NT2/D1 (cell line): ENCODE results near the gene CANX.
"Not testable (repeated sequence)": the region's sequence is repeated elsewhere in the genome, so short reads cannot be mapped to it uniquely, and the experiment has no call there.

Experiments used
- DNase-seq: peaks from one replicate; pipeline ENCODE4 v3.0.0-alpha.2; 2011; ENCODE audit warnings: low read depth, low spot score
- H3K27me3 ChIP-seq: 2 replicates; pipeline ENCODE4 v1.6.0; 2011; ENCODE audit warnings: mild to moderate bottlenecking; ENCODE audit not compliant: insufficient read length, insufficient read depth
- H3K36me3 ChIP-seq: 2 replicates; pipeline ENCODE4 v1.6.1; 2011; ENCODE audit warnings: mild to moderate bottlenecking, low read length, mixed read lengths; ENCODE audit not compliant: insufficient read depth, insufficient read length
- H3K4me1 ChIP-seq: 2 replicates; pipeline ENCODE4 v1.5.1; 2011; ENCODE audit not compliant: insufficient read depth, insufficient read length
- H3K4me3 ChIP-seq: 2 replicates; pipeline ENCODE4 v1.5.1; 2011; ENCODE audit warnings: low read depth; ENCODE audit not compliant: insufficient read length
- H3K9ac ChIP-seq: 2 replicates; pipeline ENCODE4 v1.6.0; 2011; ENCODE audit warnings: low read depth; ENCODE audit not compliant: insufficient read length
- H3K9me3 ChIP-seq: 2 replicates; pipeline ENCODE4 v1.5.1; 2011; ENCODE audit warnings: mild to moderate bottlenecking, low read length; ENCODE audit not compliant: insufficient read depth
- SUZ12 ChIP-seq: IDR thresholded peaks from 2 replicates; pipeline ENCODE4 v1.6.1; 2011; ENCODE audit not compliant: insufficient read length, insufficient read depth; ENCODE audit errors: extremely low read depth
- YY1 ChIP-seq: IDR thresholded peaks from 2 replicates; pipeline ENCODE4 v1.6.1; 2011; ENCODE audit not compliant: insufficient read length, insufficient read depth
- ZNF274 ChIP-seq: IDR thresholded peaks from 2 replicates; pipeline ENCODE4 v1.6.1; 2011; ENCODE audit warnings: mild to moderate bottlenecking, low read depth, low read length

Gene CANX

DNA sequence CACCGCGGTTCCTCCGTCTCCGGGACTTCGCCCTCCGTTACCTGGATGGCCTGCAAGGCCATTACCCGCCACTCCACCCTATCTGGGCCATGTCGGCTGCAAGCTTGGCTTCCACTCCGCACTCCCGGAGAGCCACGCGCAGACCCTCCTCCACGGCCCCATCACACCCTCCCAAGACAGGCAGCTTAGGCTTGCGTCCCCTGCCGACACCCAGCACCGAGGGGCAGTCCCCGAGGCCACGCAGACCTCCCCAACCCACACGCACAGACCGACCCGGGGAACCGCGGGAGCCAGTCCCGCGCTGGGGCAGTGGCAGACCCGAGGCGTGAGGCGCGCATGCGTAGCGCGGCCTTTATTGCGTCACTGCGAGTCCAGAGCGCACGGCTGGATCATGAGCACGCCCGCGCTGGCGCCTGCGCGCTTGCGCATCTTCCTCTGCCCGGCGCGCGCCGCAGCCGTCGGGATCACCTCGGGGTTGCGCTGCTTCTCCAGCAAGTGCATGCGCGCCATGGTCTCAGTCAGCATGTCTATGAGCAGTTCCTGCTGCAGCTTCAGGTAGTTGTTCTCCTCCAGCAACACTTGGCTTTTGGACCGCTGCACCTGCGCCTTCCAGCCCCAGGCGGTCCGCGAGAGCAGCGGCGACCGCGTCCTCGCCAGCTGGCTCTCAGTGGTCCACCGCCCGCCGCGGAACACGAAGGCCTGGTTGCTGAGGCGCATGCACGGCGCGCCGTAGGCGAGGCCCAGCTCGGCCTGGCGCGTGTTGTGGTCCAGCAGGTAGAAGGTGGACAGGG lies 20.3 kb upstream of the CANX start:
- no peaks in the 10 kb centered on the region for H3K4me1 ChIP-seq
- peak overlapping the region; percentile 91 for H3K4me3 ChIP-seq
- H3K9ac ChIP-seq: peak overlapping the region; percentile 99
- peak; percentile 87 for DNase-seq
- TF ChIP-seq ZNF274: no peak
- TF ChIP-seq SUZ12: no peak
- no peaks in the 10 kb centered on the region for H3K27me3 ChIP-seq
- no peaks in the 10 kb centered on the region for H3K9me3 ChIP-seq
- peaks cover 8% of the 10 kb centered on the region for H3K36me3 ChIP-seq

GRCh38 chr5:179679014-179679674 lies 19.6 kb upstream of the CANX start:
- DNase-seq: peak; percentile 36

DNA sequence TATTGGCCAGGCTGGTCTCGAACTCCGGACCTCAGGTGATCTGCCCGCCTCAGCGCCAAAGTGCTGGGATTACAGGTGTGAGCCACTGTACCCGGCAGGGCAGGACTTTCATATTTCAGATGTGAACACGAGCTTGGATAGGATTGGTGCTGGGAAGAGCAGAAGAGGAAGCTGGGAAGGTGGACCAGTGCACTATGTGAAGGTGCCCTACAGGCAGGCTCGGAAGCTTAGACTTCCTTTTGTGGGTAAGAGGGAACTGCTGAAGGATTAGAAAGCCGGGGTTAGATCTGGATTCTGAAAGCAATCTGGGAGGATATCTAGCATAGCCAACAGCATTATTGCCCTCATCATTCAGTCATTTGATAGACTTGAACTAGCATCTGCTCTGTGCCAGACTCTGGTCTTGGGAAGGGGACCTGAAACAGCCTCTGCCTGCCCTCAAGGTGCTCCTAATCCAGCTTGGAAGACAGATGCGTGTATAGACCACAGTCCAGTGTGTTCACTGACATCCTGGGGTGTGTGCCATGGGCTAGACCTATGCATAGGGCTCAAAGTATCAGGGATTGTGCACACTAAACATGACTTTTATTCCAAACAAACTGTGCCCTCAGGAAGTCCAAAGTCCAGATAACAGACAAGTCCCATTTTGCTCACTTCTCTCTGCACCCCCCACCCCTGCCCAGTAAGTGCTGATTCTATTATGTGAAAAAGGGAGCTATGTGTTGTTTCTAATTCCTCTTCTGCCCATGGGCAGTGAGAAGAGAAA lies 18.6 kb upstream of the CANX start:
- H3K36me3 ChIP-seq: peaks cover 6% of the 10 kb centered on the region
- H3K9ac ChIP-seq: no peak overlapping the region
- H3K4me1 ChIP-seq: no peaks in the 10 kb centered on the region
- no peaks in the 10 kb centered on the region for H3K9me3 ChIP-seq
- H3K27me3 ChIP-seq: no peaks in the 10 kb centered on the region
- TF ChIP-seq YY1 (no peak), SUZ12 (no peak), ZNF274 (no peak)
- no peak overlapping the region for H3K4me3 ChIP-seq
- no peak for DNase-seq

More at GRCh38 chr5:179679014-179679674, 19.6 kb upstream of the CANX start:
- TF ChIP-seq ZNF274 (no peak), YY1 (no peak), SUZ12 (no peak)
- no peaks in the 10 kb centered on the region for H3K4me1 ChIP-seq
- no peaks in the 10 kb centered on the region for H3K9me3 ChIP-seq
- peak overlapping the region; percentile 99 for H3K9ac ChIP-seq
- no peaks in the 10 kb centered on the region for H3K27me3 ChIP-seq
- H3K4me3 ChIP-seq: peak overlapping the region; percentile 91
- peaks cover 8% of the 10 kb centered on the region for H3K36me3 ChIP-seq

DNA sequence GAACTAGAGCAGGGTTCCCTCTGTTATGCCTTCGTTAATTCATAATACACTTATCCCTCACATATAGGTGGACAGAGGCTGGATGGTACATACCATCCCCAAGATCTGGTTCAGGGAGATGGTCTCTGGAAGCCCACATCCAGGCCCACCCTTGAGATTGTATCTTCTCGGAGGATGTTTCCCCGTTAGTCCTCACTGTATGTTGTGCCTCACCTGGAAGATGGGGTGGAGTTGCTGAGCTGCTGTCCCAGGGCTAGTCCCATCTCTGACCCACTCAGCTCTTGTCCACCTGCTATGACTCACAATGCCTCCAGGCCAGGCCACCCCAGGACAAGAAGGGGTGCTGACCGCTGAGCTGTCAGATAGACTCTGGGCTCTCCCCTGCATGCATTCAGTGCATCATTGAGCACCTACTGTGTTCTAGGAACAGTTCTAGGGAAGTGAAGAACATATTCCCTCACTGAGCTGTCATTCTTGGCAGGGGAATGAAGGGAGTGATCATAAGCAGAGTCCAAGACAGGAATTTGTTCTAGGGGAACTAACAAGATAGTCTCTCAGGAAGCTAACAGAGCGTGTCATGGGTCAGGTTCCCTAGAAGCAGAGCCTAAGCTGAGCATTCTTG lies 17.9 kb upstream of the CANX start, which contains the start of gene CBY3:
TSS of gene CBY3 (minus strand) at position 255 of the 622 bp plus-strand sequence. CDS start at position 139, 116 bp downstream.
- TF ChIP-seq YY1: no peak
- no peak for TF ChIP-seq SUZ12
- no peak for TF ChIP-seq ZNF274
- Histone ChIP-seq H3K36me3 (peaks cover 5% of the 10 kb centered on the region), H3K4me3 (no peak within 1 kb of the TSS), H3K9me3 (no peaks in the 10 kb centered on the region), H3K27me3 (no peaks in the 10 kb centered on the region), H3K4me1 (no peaks in the 10 kb centered on the region), H3K9ac (no peak within 1 kb of the TSS)
- DNase-seq: no peak

- not testable (repeated sequence) for H3K4me1 ChIP-seq, DNase-seq, H3K27me3 ChIP-seq, H3K4me3 ChIP-seq, H3K36me3 ChIP-seq, H3K9me3 ChIP-seq, H3K9ac ChIP-seq
Observed at GRCh38 chr5:179689212-179689611, 9.6 kb upstream of the CANX start.

GRCh38 chr5:179694561-179694960 lies 4.2 kb upstream of the CANX start:
- Histone ChIP-seq H3K4me1 (no peaks in the 10 kb centered on the region), H3K9me3 (no peaks in the 10 kb centered on the region), H3K9ac (no peak overlapping the region), H3K36me3 (peaks cover 2% of the 10 kb centered on the region), H3K4me3 (no peak overlapping the region), H3K27me3 (no peaks in the 10 kb centered on the region)
- DNase-seq: no peak
- TF ChIP-seq ZNF274: no peak
- no peak for TF ChIP-seq SUZ12
- TF ChIP-seq YY1: no peak

DNA sequence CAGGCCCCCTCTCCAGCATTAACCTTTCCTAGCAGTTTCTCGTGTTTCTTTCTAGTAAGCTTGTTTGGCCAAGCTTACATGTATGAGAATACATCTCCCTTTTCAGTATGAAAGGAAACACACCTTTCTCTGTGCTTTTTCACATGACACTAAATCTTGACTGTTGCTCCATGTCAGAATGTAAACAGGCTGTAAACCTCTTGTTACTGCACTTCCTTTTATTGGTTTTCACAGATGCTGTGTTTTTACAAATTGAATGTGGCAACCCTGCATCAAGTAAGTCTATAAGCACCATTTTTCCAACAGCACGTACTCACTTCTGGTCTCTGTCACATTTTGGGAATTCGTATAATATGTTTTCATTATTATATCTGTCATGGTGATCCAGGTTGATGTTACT lies 2.2 kb upstream of the CANX start:
- Histone ChIP-seq H3K9me3 (no peaks in the 10 kb centered on the region), H3K36me3 (peaks cover 13% of the 10 kb centered on the region), H3K4me1 (no peaks in the 10 kb centered on the region), H3K9ac (no peak overlapping the region), H3K4me3 (no peak overlapping the region), H3K27me3 (no peaks in the 10 kb centered on the region)
- DNase-seq: no peak
- TF ChIP-seq YY1 (no peak), SUZ12 (no peak), ZNF274 (no peak)
